Measurements from ENCODE around the gene CNN2.

The CNN2 gene

GRCh38 chr19:1039646-1040475, 13.5 kb downstream of the CNN2 start, which contains the start of gene ABCA7:
Gene ABCA7 (plus strand): TSS chr19:1040107. CDS start chr19:1041362, 1,255 bp downstream.
- H3K4me3 ChIP-seq: peak within 1 kb of the TSS; percentile 90
- H3K9me3 ChIP-seq (ENCODE audit: low read depth, low read length): no peaks in the 10 kb centered on the region
- H3K27ac ChIP-seq: peak within 1 kb of the TSS; percentile 64; the same call in 1 of the 2 replicates
- peak within 1 kb of the TSS; percentile 37 for H3K9ac ChIP-seq (ENCODE audit: insufficient read length)
- peak; percentile 88 for DNase-seq (ENCODE audit: low read depth, low spot score)
- H3K36me3 ChIP-seq (ENCODE audit: insufficient read depth, low read length): peaks cover 18% of the 10 kb centered on the region; the same call in 1 of the 2 replicates
- peak; percentile 73; the same call in 1 of the 2 replicates for TF ChIP-seq POLR2AphosphoS5 (IDR thresholded peaks at IDR 0.05; ENCODE audit: borderline replicate concordance, low read depth, low read length)
- TF ChIP-seq FOXP2 (optimal IDR thresholded peaks at IDR 0.05; ENCODE audit: control extremely low read depth, extremely low read length, insufficient read depth): no peak

GRCh38 chr19:1040476-1041271, 14.3 kb downstream of the CNN2 start:
- H3K36me3 ChIP-seq (ENCODE audit: insufficient read depth, low read length): peaks cover 18% of the 10 kb centered on the region; the same call in 1 of the 2 replicates
- no peak overlapping the region for H3K27ac ChIP-seq
- TF ChIP-seq EZH2 (IDR thresholded peaks at IDR 0.05) (no peak), POLR2AphosphoS5 (IDR thresholded peaks at IDR 0.05; ENCODE audit: borderline replicate concordance, low read depth, low read length) (peak; percentile 24; the same call in 1 of the 2 replicates)
- peak overlapping the region; percentile 25 for H3K9ac ChIP-seq (ENCODE audit: insufficient read length)
- peak overlapping the region; percentile 90 for H3K4me3 ChIP-seq
- peak; percentile 90 for DNase-seq (ENCODE audit: low read depth, low spot score)
- no peaks in the 10 kb centered on the region for H3K9me3 ChIP-seq (ENCODE audit: low read depth, low read length)

- TF ChIP-seq FOXP2 (optimal IDR thresholded peaks at IDR 0.05; ENCODE audit: control extremely low read depth, extremely low read length, insufficient read depth) (no peak), EZH2 (IDR thresholded peaks at IDR 0.05) (no peak), POLR2AphosphoS5 (IDR thresholded peaks at IDR 0.05; ENCODE audit: borderline replicate concordance, low read depth, low read length) (no peak)
- peaks cover 11% of the 10 kb centered on the region; the same call in 1 of the 2 replicates for H3K36me3 ChIP-seq (ENCODE audit: insufficient read depth, low read length)
- no peak overlapping the region for H3K9ac ChIP-seq (ENCODE audit: insufficient read length)
- H3K27ac ChIP-seq: no peak overlapping the region
- DNase-seq (ENCODE audit: low read depth, low spot score): no peak
- H3K4me3 ChIP-seq: peak overlapping the region; percentile 90
- no peaks in the 10 kb centered on the region for H3K9me3 ChIP-seq (ENCODE audit: low read depth, low read length)
Observed at GRCh38 chr19:1041272-1041834, 14.9 kb downstream of the CNN2 start.

GRCh38 chr19:1041835-1042685, 15.7 kb downstream of the CNN2 start:
- no peak for DNase-seq (ENCODE audit: low read depth, low spot score)
- Histone ChIP-seq H3K9ac (ENCODE audit: insufficient read length) (no peak overlapping the region), H3K9me3 (ENCODE audit: low read depth, low read length) (no peaks in the 10 kb centered on the region), H3K36me3 (ENCODE audit: insufficient read depth, low read length) (peaks cover 10% of the 10 kb centered on the region; the same call in 1 of the 2 replicates), H3K4me3 (peak overlapping the region; percentile 90), H3K27ac (no peak overlapping the region)
- TF ChIP-seq POLR2AphosphoS5 (IDR thresholded peaks at IDR 0.05; ENCODE audit: borderline replicate concordance, low read depth, low read length) (no peak), FOXP2 (optimal IDR thresholded peaks at IDR 0.05; ENCODE audit: control extremely low read depth, extremely low read length, insufficient read depth) (no peak), EZH2 (IDR thresholded peaks at IDR 0.05) (no peak)

GRCh38 chr19:1042689-1043511, 16.5 kb downstream of the CNN2 start:
- H3K9me3 ChIP-seq (ENCODE audit: low read depth, low read length): no peaks in the 10 kb centered on the region
- no peak overlapping the region for H3K9ac ChIP-seq (ENCODE audit: insufficient read length)
- TF ChIP-seq FOXP2 (optimal IDR thresholded peaks at IDR 0.05; ENCODE audit: control extremely low read depth, extremely low read length, insufficient read depth): no peak
- TF ChIP-seq EZH2 (IDR thresholded peaks at IDR 0.05): no peak
- TF ChIP-seq POLR2AphosphoS5 (IDR thresholded peaks at IDR 0.05; ENCODE audit: borderline replicate concordance, low read depth, low read length): no peak
- no peak overlapping the region for H3K27ac ChIP-seq
- DNase-seq (ENCODE audit: low read depth, low spot score): no peak
- H3K36me3 ChIP-seq (ENCODE audit: insufficient read depth, low read length): peaks cover 4% of the 10 kb centered on the region; the same call in 1 of the 2 replicates
- H3K4me3 ChIP-seq: peak overlapping the region; percentile 90

GRCh38 chr19:1045247-1045603, 18.8 kb downstream of the CNN2 start:
- Histone ChIP-seq H3K9ac (ENCODE audit: insufficient read length) (no peak overlapping the region), H3K4me3 (no peak overlapping the region), H3K27ac (no peak overlapping the region), H3K36me3 (ENCODE audit: insufficient read depth, low read length) (no peaks in the 10 kb centered on the region), H3K9me3 (ENCODE audit: low read depth, low read length) (no peaks in the 10 kb centered on the region)
- no peak for TF ChIP-seq FOXP2 (optimal IDR thresholded peaks at IDR 0.05; ENCODE audit: control extremely low read depth, extremely low read length, insufficient read depth)
- no peak for TF ChIP-seq EZH2 (IDR thresholded peaks at IDR 0.05)
- TF ChIP-seq POLR2AphosphoS5 (IDR thresholded peaks at IDR 0.05; ENCODE audit: borderline replicate concordance, low read depth, low read length): no peak
- no peak for DNase-seq (ENCODE audit: low read depth, low spot score)

GRCh38 chr19:1046117-1046626, 19.8 kb downstream of the CNN2 start:
- TF ChIP-seq POLR2AphosphoS5 (IDR thresholded peaks at IDR 0.05; ENCODE audit: borderline replicate concordance, low read depth, low read length) (no peak), EZH2 (IDR thresholded peaks at IDR 0.05) (no peak), FOXP2 (optimal IDR thresholded peaks at IDR 0.05; ENCODE audit: control extremely low read depth, extremely low read length, insufficient read depth) (no peak)
- no peak overlapping the region for H3K9ac ChIP-seq (ENCODE audit: insufficient read length)
- no peaks in the 10 kb centered on the region for H3K9me3 ChIP-seq (ENCODE audit: low read depth, low read length)
- no peaks in the 10 kb centered on the region for H3K36me3 ChIP-seq (ENCODE audit: insufficient read depth, low read length)
- no peak for DNase-seq (ENCODE audit: low read depth, low spot score)
- no peak overlapping the region for H3K27ac ChIP-seq
- no peak overlapping the region for H3K4me3 ChIP-seq
